Pancreas (tissue), 10 donors: ENCODE measurements around the gene CTSZ. TPM values are rescaled to one million over a fixed set of nuclear protein-coding genes. Genes with fewer than 3 reads are reported as not detected.
A peak's percentile ranks its signal among the peaks of the same experiment; 100 is the strongest.

Experiments used
- ATAC-seq, 4 donors: fragments of 200-7000 bp; cut with Tn5 transposase; one replicate each; pipeline versions ENCODE4 v1.8.0 to v1.9.1; 2020; ENCODE audit warnings: mild to moderate bottlenecking in 4 of 4, moderate library complexity in 4 of 4
- DNase-seq, 6 donors: peaks; one replicate each; pipeline ENCODE4 v3.0.0-alpha.2; 2020
- FAIRE-seq: peaks from 2 replicates; lab custom pipeline; 2012; peaks lifted over from hg19 to GRCh38; lab: Jason Lieb, UNC
- H3K27ac ChIP-seq, 4 donors: fragments of 200-600 bp; sonication (generic); 1 replicate in 3 of 4; 2 replicates in 1 of 4; pipeline versions ENCODE4 v1.5.0 to v1.8.0; 2020
- H3K27me3 ChIP-seq, 4 donors: fragments of 200-600 bp; one replicate each; pipeline ENCODE4 v1.8.0; 2021
- H3K36me3 ChIP-seq, 3 donors: fragments of 200-600 bp; sonication (generic) in 1 of 3; one replicate each; pipeline versions ENCODE4 v1.5.0 to v1.8.0; 2020 to 2021
- H3K4me1 ChIP-seq, 3 donors: fragments of 200-600 bp; one replicate each; pipeline ENCODE4 v1.8.0; 2021
- H3K4me3 ChIP-seq, 4 donors: fragments of 200-600 bp; sonication (generic) in 2 of 4; one replicate each; pipeline versions ENCODE4 v1.5.0 to v1.8.0; 2020 to 2021
- H3K9me3 ChIP-seq, 4 donors: fragments of 200-600 bp; one replicate each; pipeline ENCODE4 v1.8.0; 2021
- CTCF ChIP-seq, 4 donors: fragments of 200-600 bp; sonication (generic) in 3 of 4; IDR thresholded peaks; one replicate each; pipeline versions ENCODE4 v1.5.0 to v1.8.0; 2021; ENCODE audit warnings: antibody characterized with exemption in 4 of 4
- WGBS, 2 donors: extraction: QIAGEN DNeasy Blood & Tissue Kit; methylation state at CpG; one replicate each; pipeline ENCODE4 v1.1.7; 2013; 5-methylcytosine and 5-hydroxymethylcytosine counted together
- intact Hi-C, 3 donors: fragments of 100-400 bp; cut with DNase I; formaldehyde crosslinking; loops; one replicate each; pipeline versions ENCODE4 v1.11.1 to v1.14.2; 2022
- polyA plus RNA-seq, 2 donors: library from polyadenylated mRNA; stranded (reverse); fragments of 200-250 nt; gene quantifications; one replicate each; pipeline ENCODE4 v1.2.3, GENCODE V29; 2013
- total RNA-seq, 6 donors: library from RNA; stranded (reverse); fragmentation: NEBNext Ultra II Directional in 4 of 6; extraction: Animal tissue kit (Norgen Biotek cat#: 25700) in 4 of 6; gene quantifications; one replicate each; pipeline versions ENCODE4 v1.2.1 to v1.2.4, GENCODE V29; 2021 to 2023
- donor health status: healthy with polysubstance abuse.
- donor health status: DM: no; HTN: no; CAD: no; lungs with moderate emphysema.
- donor health status: DM: no; HTN: no; CAD: no.
- donor health status: control.
- donor health status: control.
- donor health status: Bipolar disorder and iron deficiency.
- donor health status: DM: yes; HTN: yes; CAD: no.
- donor health status: DM: no; HTN: no; CAD: no.
- donor health status: DM: no; HTN: no; CAD: no.
- donor health status: DM: yes; HTN: yes; CAD: no.

CTSZ gene
- total and polyA plus RNA-seq, 8 donors: 33.7 to 107 (median 51.5) TPM

- no peak for ATAC-seq
- DNase-seq: no peak
- Histone ChIP-seq H3K9me3 (no peaks in the 10 kb centered on the region), H3K27me3 (no peaks in the 10 kb centered on the region), H3K4me1 (peaks cover 14 to 32% (median 16%) of the 10 kb centered on the region in 3 donors), H3K27ac (peak overlapping the region in 1 of 4 donors; percentile 28), H3K4me3 (no peak overlapping the region), H3K36me3 (no peaks in the 10 kb centered on the region)
- 48 to 52% methylated on average over 2 of the region's 2 CpGs for WGBS, 2 donors
- no peak for TF ChIP-seq CTCF (IDR thresholded peaks at IDR 0.05)
- intact Hi-C loops: no loop called here
- FAIRE-seq: no peak
Measured at GRCh38 chr20:59028812-59029211, 21.8 kb upstream of the CTSZ start.

- Histone ChIP-seq H3K27ac (no peak overlapping the region), H3K9me3 (no peaks in the 10 kb centered on the region), H3K36me3 (no peaks in the 10 kb centered on the region), H3K4me1 (peaks cover 14 to 32% (median 14%) of the 10 kb centered on the region in 3 donors), H3K4me3 (no peak overlapping the region), H3K27me3 (no peaks in the 10 kb centered on the region)
- intact Hi-C loops: no loop called here
- TF ChIP-seq CTCF (IDR thresholded peaks at IDR 0.05): no peak
- FAIRE-seq (no peak), ATAC-seq (no peak), DNase-seq (no peak)
- 87 to 89% methylated on average over 8 of the region's 8 CpGs for WGBS, 2 donors
Measured at GRCh38 chr20:59027741-59028320, 20.8 kb upstream of the CTSZ start.

- Histone ChIP-seq H3K4me3 (no peak overlapping the region), H3K4me1 (peaks cover 13 to 32% (median 14%) of the 10 kb centered on the region in 3 donors)
Measured at GRCh38 chr20:59026904-59027740, 20.1 kb upstream of the CTSZ start.

GRCh38 chr20:59025511-59025910 lies 18.5 kb upstream of the CTSZ start:
- intact Hi-C loops: no loop called here
- no peak overlapping the region for H3K27ac ChIP-seq
- FAIRE-seq (no peak), ATAC-seq (no peak), DNase-seq (no peak)
- peaks cover 7 to 22% (median 8%) of the 10 kb centered on the region in 3 donors for H3K4me1 ChIP-seq
- H3K9me3 ChIP-seq: no peaks in the 10 kb centered on the region
- H3K4me3 ChIP-seq: no peak overlapping the region
- H3K36me3 ChIP-seq: no peaks in the 10 kb centered on the region
- TF ChIP-seq CTCF (IDR thresholded peaks at IDR 0.05): no peak
- 91 to 94% methylated on average over 4 of the region's 4 CpGs for WGBS, 2 donors
- no peaks in the 10 kb centered on the region for H3K27me3 ChIP-seq

More at GRCh38 chr20:59026904-59027740, 20.1 kb upstream of the CTSZ start:
- Histone ChIP-seq H3K36me3 (no peaks in the 10 kb centered on the region), H3K27ac (no peak overlapping the region), H3K9me3 (no peaks in the 10 kb centered on the region), H3K27me3 (no peaks in the 10 kb centered on the region)
- intact Hi-C loops: no loop called here
- ATAC-seq (no peak), FAIRE-seq (no peak), DNase-seq (no peak)
- 83 to 84% methylated on average over 5 of the region's 5 CpGs for WGBS, 2 donors
- TF ChIP-seq CTCF (IDR thresholded peaks at IDR 0.05): no peak
